ENCODE results near the gene CORO2B.
"Not testable (repeated sequence)": the region's sequence is repeated elsewhere in the genome, so short reads cannot be mapped to it uniquely, and the experiment has no call there.

The CORO2B gene

GRCh38 chr15:68676011-68676605, 97.3 kb downstream of the CORO2B start:
- no peak for DNase-seq (ENCODE audit: low read depth)

GRCh38 chr15:68676926-68677325, 98.1 kb downstream of the CORO2B start:
- DNase-seq (ENCODE audit: low read depth), result no peak

DNA sequence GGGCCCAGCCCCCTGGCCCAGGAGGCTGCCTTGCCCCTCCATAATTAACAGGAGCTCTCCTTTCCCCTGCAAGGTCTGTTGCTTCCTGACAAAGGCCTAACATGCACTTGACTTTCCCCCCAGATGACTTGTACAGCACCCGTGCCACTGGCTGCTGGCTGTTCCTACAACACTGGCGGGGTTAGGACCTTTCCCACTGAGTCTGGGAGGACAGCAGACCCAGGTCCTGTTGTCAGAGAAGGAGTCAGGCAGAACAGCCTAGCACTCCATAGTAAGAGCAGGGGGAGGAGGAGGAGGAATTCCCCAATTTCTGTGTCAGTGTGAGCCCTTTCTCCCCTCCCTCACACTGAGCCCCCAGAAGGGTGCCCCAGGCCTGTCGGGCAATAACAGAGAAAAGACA, 99.2 kb downstream of the CORO2B start:
- no peak for DNase-seq (ENCODE audit: low read depth)

- DNase-seq (ENCODE audit: low read depth), result no peak
Observed at GRCh38 chr15:68678746-68679145, 100.0 kb downstream of the CORO2B start.

- no peak for DNase-seq (ENCODE audit: low read depth)
Observed at GRCh38 chr15:68679161-68679560, 100.4 kb downstream of the CORO2B start.

GRCh38 chr15:68679961-68680371, 101.2 kb downstream of the CORO2B start:
- DNase-seq (ENCODE audit: low read depth), result no peak

- not testable (repeated sequence) for DNase-seq (ENCODE audit: low read depth)
Observed at GRCh38 chr15:68680756-68681155, 102.0 kb downstream of the CORO2B start.

GRCh38 chr15:68681836-68682235, 103.0 kb downstream of the CORO2B start:
- DNase-seq (ENCODE audit: low read depth), result no peak

- no peak for DNase-seq (ENCODE audit: low read depth)
Observed at GRCh38 chr15:68682330-68682729, 103.5 kb downstream of the CORO2B start.

- DNase-seq (ENCODE audit: low read depth), result no peak
Observed at GRCh38 chr15:68683026-68683425, 104.2 kb downstream of the CORO2B start.

DNA sequence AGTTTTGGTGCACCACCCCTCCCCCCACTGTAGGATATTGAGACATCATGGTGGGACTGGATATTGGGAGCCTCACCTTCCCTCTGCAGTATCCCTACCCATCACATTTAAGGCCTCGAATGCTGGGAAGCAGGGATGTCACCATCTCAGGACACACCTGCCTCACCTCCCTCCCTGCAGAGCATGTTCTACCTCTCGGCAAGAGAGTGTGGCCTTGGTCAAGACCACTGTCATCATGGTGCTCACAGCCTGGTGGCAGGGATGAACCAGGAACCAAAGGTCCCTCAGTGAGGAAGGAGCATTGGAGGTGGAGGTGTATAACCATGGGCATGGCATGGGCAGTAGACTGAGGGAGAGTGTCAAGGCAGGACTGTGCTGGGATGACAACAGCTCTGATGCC, 104.8 kb downstream of the CORO2B start:
- no peak for DNase-seq (ENCODE audit: low read depth)

- DNase-seq (ENCODE audit: low read depth), result no peak
Observed at GRCh38 chr15:68684476-68684875, 105.7 kb downstream of the CORO2B start.

GRCh38 chr15:68687136-68687735, 108.4 kb downstream of the CORO2B start:
- no peak for DNase-seq (ENCODE audit: low read depth)

DNA sequence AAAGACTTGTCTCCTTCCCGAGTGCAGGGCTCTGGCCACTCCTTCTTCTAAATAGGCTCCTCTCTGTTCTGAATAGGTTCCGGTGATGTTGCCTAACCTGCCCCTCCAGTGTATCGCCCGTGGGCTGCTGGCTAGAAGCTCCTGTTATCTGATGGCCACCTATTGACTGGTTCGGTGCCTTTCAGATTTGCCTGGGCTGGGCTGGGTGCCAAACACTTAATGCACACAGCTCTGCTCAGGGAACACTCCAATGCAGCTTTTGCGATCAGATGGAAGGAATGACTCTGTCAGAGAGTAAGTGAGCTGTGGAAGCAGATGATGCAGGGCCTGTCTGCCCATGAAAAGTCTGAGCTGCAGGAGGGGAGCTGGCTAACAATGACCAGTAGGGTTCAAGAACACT, 112.9 kb downstream of the CORO2B start:
- DNase-seq (ENCODE audit: low read depth), result no peak

DNA sequence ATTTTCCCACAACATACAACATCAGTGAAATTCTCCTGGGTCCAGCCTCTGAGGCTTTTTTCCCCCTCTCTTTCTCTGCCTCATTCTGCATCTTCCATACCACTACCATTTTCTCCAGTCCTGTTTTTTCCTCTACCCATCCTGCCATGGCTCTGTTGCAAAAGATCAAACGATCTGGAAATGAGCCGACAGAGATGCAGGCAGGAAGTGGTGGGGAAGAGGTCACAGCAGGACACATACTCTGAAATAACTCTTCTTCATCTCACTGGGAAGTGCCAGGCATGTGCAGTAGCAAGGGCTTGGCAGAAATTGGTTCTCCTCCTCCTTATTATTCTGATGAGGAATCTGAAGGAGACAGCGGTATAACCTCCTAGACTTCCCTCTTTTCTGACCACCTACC, 114.3 kb downstream of the CORO2B start:
- no peak for DNase-seq (ENCODE audit: low read depth)

- no peak for DNase-seq (ENCODE audit: low read depth)
Observed at GRCh38 chr15:68694111-68694510, 115.3 kb downstream of the CORO2B start.

GRCh38 chr15:68695061-68695595, 116.3 kb downstream of the CORO2B start:
- no peak for DNase-seq (ENCODE audit: low read depth)

DNA sequence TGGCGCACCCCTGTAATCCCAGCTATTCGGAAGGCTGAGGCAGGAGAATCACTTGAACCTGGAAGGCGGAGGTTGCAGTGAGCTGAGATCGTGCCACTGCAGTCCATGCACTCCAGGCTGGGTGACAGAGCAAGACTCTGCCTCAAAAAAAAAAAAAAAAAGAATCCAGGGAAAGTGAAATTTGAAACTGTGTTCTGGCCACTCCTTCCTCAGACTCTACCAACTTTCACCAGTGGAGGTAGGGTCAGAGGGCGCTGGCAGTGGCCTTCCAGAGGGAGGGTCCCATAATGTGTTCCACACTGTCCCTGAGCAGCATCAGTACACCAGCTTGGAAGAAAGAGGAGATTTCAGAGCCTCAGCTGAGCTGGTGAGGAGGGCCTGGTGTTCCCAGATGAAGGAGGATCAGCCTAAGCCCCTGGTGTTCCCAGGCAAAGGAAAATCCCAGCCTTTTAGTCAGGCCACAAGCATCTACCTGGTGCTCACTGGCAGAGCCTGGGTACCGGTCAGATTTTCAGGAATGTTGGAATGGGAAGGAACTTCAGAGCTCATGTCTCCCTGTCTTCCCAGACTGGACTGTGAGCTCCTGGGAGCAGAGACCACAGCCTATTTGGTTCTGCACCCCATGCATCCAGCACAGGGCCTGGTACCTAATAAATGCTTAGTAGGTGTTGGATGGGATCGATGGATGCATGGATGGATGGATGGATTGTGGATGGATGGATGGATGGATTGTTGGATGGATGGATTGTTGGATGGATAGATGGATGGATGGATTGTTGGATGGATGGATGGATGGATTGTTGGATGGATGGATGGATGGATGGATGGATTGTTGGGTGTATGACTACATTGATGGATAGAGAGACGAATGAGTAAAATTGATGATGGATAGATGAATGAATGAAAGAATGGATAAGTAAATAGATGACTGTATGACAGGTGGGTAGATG, 117.9 kb downstream of the CORO2B start:
- no peak for DNase-seq (ENCODE audit: low read depth)

GRCh38 chr15:68697711-68698690, 119.2 kb downstream of the CORO2B start:
- no peak for DNase-seq (ENCODE audit: low read depth)

DNA sequence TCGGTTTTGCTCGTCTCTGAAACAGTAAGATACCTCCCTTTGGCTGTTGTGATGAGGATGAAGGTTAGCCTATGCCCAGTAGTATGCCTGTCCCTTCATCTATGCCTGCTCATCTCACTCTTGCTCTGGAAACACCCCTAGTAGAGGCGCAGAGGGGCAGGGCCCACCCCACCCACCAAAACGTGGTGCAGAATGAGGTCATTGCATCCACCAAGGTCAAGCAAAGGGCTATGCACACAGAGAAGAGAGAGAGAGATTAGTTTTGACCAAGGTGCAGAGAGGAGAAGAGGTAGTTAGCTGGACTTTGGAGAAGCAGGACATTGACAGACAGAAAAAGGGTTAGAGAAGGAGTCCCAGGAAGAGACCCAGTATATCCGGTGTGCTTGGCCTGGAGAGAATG, 119.9 kb downstream of the CORO2B start:
- no peak for DNase-seq (ENCODE audit: low read depth)

- DNase-seq (ENCODE audit: low read depth), result no peak
Observed at GRCh38 chr15:68699124-68699880, 120.5 kb downstream of the CORO2B start.
